ENCODE results near the gene ZCWPW1. TPM values are rescaled to one million over a fixed set of nuclear protein-coding genes. Genes with fewer than 3 reads are reported as not detected.

The ZCWPW1 gene
- total RNA-seq, 1 experiment from 2014 or later, result 4.1 TPM

- Mint-ChIP-seq H3K36me3 (ENCODE audit: insufficient read depth, unreplicated experiment) (peaks cover 5% of the 10 kb centered on the region), H3K27ac (ENCODE audit: unreplicated experiment) (no peak overlapping the region), H3K4me1 (ENCODE audit: low read depth, unreplicated experiment) (no peaks in the 10 kb centered on the region), H3K9me3 (ENCODE audit: low read depth, unreplicated experiment) (no peaks in the 10 kb centered on the region), H3K4me3 (ENCODE audit: low read depth, unreplicated experiment) (no peak overlapping the region), H3K27me3 (ENCODE audit: unreplicated experiment) (peaks cover 61% of the 10 kb centered on the region)
- intact Hi-C loops (cut with micrococcal nuclease; ENCODE audit: unreplicated experiment), result no loop called here
- DNase-seq, result no peak
- BruUV-seq (replicated peaks), result no TSS peak
- TF ChIP-seq CTCF (IDR thresholded peaks at IDR 0.05; ENCODE audit: unreplicated experiment), result no peak
- CTCF ChIA-PET, result no interaction called here
Observed at GRCh38 chr7:100393233-100393905, 35.1 kb downstream of the ZCWPW1 start.

- CTCF ChIA-PET, result no interaction called here
Observed at GRCh38 chr7:100390286-100391009, 38.1 kb downstream of the ZCWPW1 start.

GRCh38 chr7:100389437-100390088 is 38.9 kb downstream of the ZCWPW1 start:
- no TSS peak for BruUV-seq (replicated peaks)
- no peak for DNase-seq
- intact Hi-C loops (cut with micrococcal nuclease; ENCODE audit: unreplicated experiment), result no loop called here
- Mint-ChIP-seq H3K36me3 (ENCODE audit: insufficient read depth, unreplicated experiment) (peaks cover 5% of the 10 kb centered on the region), H3K27me3 (ENCODE audit: unreplicated experiment) (peaks cover 50% of the 10 kb centered on the region), H3K27ac (ENCODE audit: unreplicated experiment) (no peak overlapping the region), H3K4me1 (ENCODE audit: low read depth, unreplicated experiment) (no peaks in the 10 kb centered on the region), H3K4me3 (ENCODE audit: low read depth, unreplicated experiment) (no peak overlapping the region), H3K9me3 (ENCODE audit: low read depth, unreplicated experiment) (no peaks in the 10 kb centered on the region)
- CTCF ChIA-PET, result no interaction called here
- TF ChIP-seq CTCF (IDR thresholded peaks at IDR 0.05; ENCODE audit: unreplicated experiment), result no peak

More at GRCh38 chr7:100390286-100391009, 38.1 kb downstream of the ZCWPW1 start:
- H3K36me3 Mint-ChIP-seq (ENCODE audit: insufficient read depth, unreplicated experiment), result peaks cover 5% of the 10 kb centered on the region
- no peak overlapping the region for H3K4me3 Mint-ChIP-seq (ENCODE audit: low read depth, unreplicated experiment)
- no TSS peak for BruUV-seq (replicated peaks)
- no peak for TF ChIP-seq CTCF (IDR thresholded peaks at IDR 0.05; ENCODE audit: unreplicated experiment)
- H3K27ac Mint-ChIP-seq (ENCODE audit: unreplicated experiment), result no peak overlapping the region
- H3K9me3 Mint-ChIP-seq (ENCODE audit: low read depth, unreplicated experiment), result no peaks in the 10 kb centered on the region
- no peaks in the 10 kb centered on the region for H3K4me1 Mint-ChIP-seq (ENCODE audit: low read depth, unreplicated experiment)
- intact Hi-C loops (cut with micrococcal nuclease; ENCODE audit: unreplicated experiment), result no loop called here
- H3K27me3 Mint-ChIP-seq (ENCODE audit: unreplicated experiment), result peaks cover 50% of the 10 kb centered on the region
- no peak for DNase-seq

- no peak for TF ChIP-seq CTCF (IDR thresholded peaks at IDR 0.05; ENCODE audit: unreplicated experiment)
- Mint-ChIP-seq H3K36me3 (ENCODE audit: insufficient read depth, unreplicated experiment) (peaks cover 5% of the 10 kb centered on the region), H3K4me3 (ENCODE audit: low read depth, unreplicated experiment) (no peak overlapping the region), H3K27me3 (ENCODE audit: unreplicated experiment) (peaks cover 45% of the 10 kb centered on the region), H3K4me1 (ENCODE audit: low read depth, unreplicated experiment) (no peaks in the 10 kb centered on the region), H3K27ac (ENCODE audit: unreplicated experiment) (no peak overlapping the region), H3K9me3 (ENCODE audit: low read depth, unreplicated experiment) (no peaks in the 10 kb centered on the region)
- DNase-seq, result no peak
- intact Hi-C loops (cut with micrococcal nuclease; ENCODE audit: unreplicated experiment), result no loop called here
- CTCF ChIA-PET, result no interaction called here
- BruUV-seq (replicated peaks), result no TSS peak
Observed at GRCh38 chr7:100387695-100388094, 40.8 kb downstream of the ZCWPW1 start.
